NCI-H446 (cell line): ENCODE results near the gene TBC1D8.
A peak's percentile ranks its signal among the peaks of the same experiment; 100 is the strongest.

Experiments
- DNase-seq, 2 experiments: peaks; one replicate each; lab custom pipeline; 2025; lab: John Stamatoyannopoulos, UW

The TBC1D8 gene

GRCh38 chr2:100998235-100998573 lies 153.0 kb downstream of the TBC1D8 start:
- DNase-seq, result no peak

GRCh38 chr2:100997509-100998234 lies 153.5 kb downstream of the TBC1D8 start:
- DNase-seq, result no peak

- no peak for DNase-seq
Observed at GRCh38 chr2:100995309-100996075, 155.7 kb downstream of the TBC1D8 start.

- no peak for DNase-seq
Observed at GRCh38 chr2:100993294-100993693, 157.9 kb downstream of the TBC1D8 start.

- no peak for DNase-seq
Observed at GRCh38 chr2:100992262-100992661, 158.9 kb downstream of the TBC1D8 start.

GRCh38 chr2:100991404-100991773 lies 159.8 kb downstream of the TBC1D8 start:
- DNase-seq, result no peak

- DNase-seq, result no peak
Observed at GRCh38 chr2:100990650-100991403, 160.4 kb downstream of the TBC1D8 start.

GRCh38 chr2:100990166-100990565 lies 161.0 kb downstream of the TBC1D8 start:
- no peak for DNase-seq

GRCh38 chr2:100989666-100990065 lies 161.5 kb downstream of the TBC1D8 start:
- no peak for DNase-seq

- no peak for DNase-seq
Observed at GRCh38 chr2:100988630-100989417, 162.4 kb downstream of the TBC1D8 start.

GRCh38 chr2:100987974-100988373 lies 163.2 kb downstream of the TBC1D8 start:
- DNase-seq, result no peak

- DNase-seq, result no peak
Observed at GRCh38 chr2:100987536-100987935, 163.6 kb downstream of the TBC1D8 start.

- DNase-seq, result no peak
Observed at GRCh38 chr2:100986157-100986556, 165.0 kb downstream of the TBC1D8 start.

- peak in 1 of 2 experiments; percentile 59 for DNase-seq
Observed at GRCh38 chr2:100984892-100985307, 166.3 kb downstream of the TBC1D8 start.

- no peak for DNase-seq
Observed at GRCh38 chr2:100983684-100984310, 167.4 kb downstream of the TBC1D8 start.

- DNase-seq, result no peak
Observed at GRCh38 chr2:100983201-100983600, 168.0 kb downstream of the TBC1D8 start.

GRCh38 chr2:100982431-100982861 lies 168.7 kb downstream of the TBC1D8 start:
- no peak for DNase-seq

- DNase-seq, result no peak
Observed at GRCh38 chr2:100981011-100981410, 170.2 kb downstream of the TBC1D8 start.

GRCh38 chr2:100980046-100980445 lies 171.1 kb downstream of the TBC1D8 start:
- no peak for DNase-seq

GRCh38 chr2:100978582-100979191 lies 172.5 kb downstream of the TBC1D8 start:
- DNase-seq, result no peak

GRCh38 chr2:100977511-100977910 lies 173.7 kb downstream of the TBC1D8 start:
- no peak for DNase-seq
